ENCODE data around the gene OTX1. TPM values are rescaled to one million over a fixed set of nuclear protein-coding genes. Genes with fewer than 3 reads are reported as not detected.

Gene OTX1
- total RNA-seq, 1 experiment from 2014 or later = 13.1 TPM

- Histone ChIP-seq H3K4me1 (ENCODE audit: control insufficient read depth in 1 of 2, insufficient read depth in 2 of 2, low read length in 2 of 2) (peaks cover 4 to 18% of the 10 kb centered on the region in 2 experiments; a peak in 2 of 4 replicates), H3K9ac (ENCODE audit: low read length) (peak overlapping the region; percentile 98), H2AFZ (ENCODE audit: low read depth, low read length, poor library complexity, severe bottlenecking) (no peak overlapping the region), H3K9me2 (ENCODE audit: insufficient read depth) (no peaks in the 10 kb centered on the region), H3K27ac (ENCODE audit: low read depth, low read length) (no peak overlapping the region; the same call in 1 of the 2 replicates), H3K36me3 (ENCODE audit: control insufficient read depth in 1 of 2, insufficient read depth in 2 of 2, low read length in 2 of 2) (peaks cover 4 to 9% of the 10 kb centered on the region in 2 experiments; a peak in 2 of 4 replicates), H4K20me1 (ENCODE audit: insufficient read depth) (no peaks in the 10 kb centered on the region), H3K27me3 (ENCODE audit: insufficient read depth, low read length) (no peaks in the 10 kb centered on the region), H3K4me3 (replicated peaks in 1 of 2; ENCODE audit: low read depth in 1 of 2, low read length in 2 of 2) (peak overlapping the region; percentile 97 to 99), H3K9me3 (ENCODE audit: control insufficient read depth in 1 of 2, insufficient read depth in 1 of 2, low read depth in 1 of 2, low read length in 2 of 2) (no peaks in the 10 kb centered on the region), H3K79me2 (ENCODE audit: insufficient read depth, low read length) (peaks cover 13% of the 10 kb centered on the region; the same call in 1 of the 2 replicates), H3K4me2 (ENCODE audit: low read length) (peak overlapping the region; percentile 98)
- no TSS peak for BruUV-seq (replicated peaks)
- CTCF ChIA-PET = no interaction called here
- no peak for DNase-seq (ENCODE audit: low read depth, low spot score)
- no peak for TF ChIP-seq SP1 (IDR thresholded peaks at IDR 0.05; ENCODE audit: low read depth)
- no peak for TF ChIP-seq ZFX (IDR thresholded peaks at IDR 0.05)
- TF ChIP-seq EGR1 (IDR thresholded peaks at IDR 0.05; ENCODE audit: low read depth) = no peak
- no peak for TF ChIP-seq SRF (IDR thresholded peaks at IDR 0.05; ENCODE audit: low read depth)
- no peak for TF ChIP-seq JUND (IDR thresholded peaks at IDR 0.05)
- no peak for TF ChIP-seq TCF7L2 (IDR thresholded peaks at IDR 0.05; ENCODE audit: borderline replicate concordance, extremely low read depth, insufficient read depth, insufficient read length)
- TF ChIP-seq RAD21 (IDR thresholded peaks at IDR 0.05; ENCODE audit: low read depth) = no peak
- TF ChIP-seq CEBPB (IDR thresholded peaks at IDR 0.05; ENCODE audit: low read depth) = no peak
- TF ChIP-seq, protein P1, sequence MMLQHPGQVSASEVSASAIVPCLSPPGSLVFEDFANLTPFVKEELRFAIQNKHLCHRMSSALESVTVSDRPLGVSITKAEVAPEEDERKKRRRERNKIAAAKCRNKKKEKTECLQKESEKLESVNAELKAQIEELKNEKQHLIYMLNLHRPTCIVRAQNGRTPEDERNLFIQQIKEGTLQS (IDR thresholded peaks at IDR 0.05) = no peak
- no peak for TF ChIP-seq CBX3 (IDR thresholded peaks at IDR 0.05; ENCODE audit: low read depth)
- no peak for TF ChIP-seq YY1 (IDR thresholded peaks at IDR 0.05; ENCODE audit: extremely low read depth, insufficient replicate concordance, low read depth, low read length)
- TF ChIP-seq, protein P2, sequence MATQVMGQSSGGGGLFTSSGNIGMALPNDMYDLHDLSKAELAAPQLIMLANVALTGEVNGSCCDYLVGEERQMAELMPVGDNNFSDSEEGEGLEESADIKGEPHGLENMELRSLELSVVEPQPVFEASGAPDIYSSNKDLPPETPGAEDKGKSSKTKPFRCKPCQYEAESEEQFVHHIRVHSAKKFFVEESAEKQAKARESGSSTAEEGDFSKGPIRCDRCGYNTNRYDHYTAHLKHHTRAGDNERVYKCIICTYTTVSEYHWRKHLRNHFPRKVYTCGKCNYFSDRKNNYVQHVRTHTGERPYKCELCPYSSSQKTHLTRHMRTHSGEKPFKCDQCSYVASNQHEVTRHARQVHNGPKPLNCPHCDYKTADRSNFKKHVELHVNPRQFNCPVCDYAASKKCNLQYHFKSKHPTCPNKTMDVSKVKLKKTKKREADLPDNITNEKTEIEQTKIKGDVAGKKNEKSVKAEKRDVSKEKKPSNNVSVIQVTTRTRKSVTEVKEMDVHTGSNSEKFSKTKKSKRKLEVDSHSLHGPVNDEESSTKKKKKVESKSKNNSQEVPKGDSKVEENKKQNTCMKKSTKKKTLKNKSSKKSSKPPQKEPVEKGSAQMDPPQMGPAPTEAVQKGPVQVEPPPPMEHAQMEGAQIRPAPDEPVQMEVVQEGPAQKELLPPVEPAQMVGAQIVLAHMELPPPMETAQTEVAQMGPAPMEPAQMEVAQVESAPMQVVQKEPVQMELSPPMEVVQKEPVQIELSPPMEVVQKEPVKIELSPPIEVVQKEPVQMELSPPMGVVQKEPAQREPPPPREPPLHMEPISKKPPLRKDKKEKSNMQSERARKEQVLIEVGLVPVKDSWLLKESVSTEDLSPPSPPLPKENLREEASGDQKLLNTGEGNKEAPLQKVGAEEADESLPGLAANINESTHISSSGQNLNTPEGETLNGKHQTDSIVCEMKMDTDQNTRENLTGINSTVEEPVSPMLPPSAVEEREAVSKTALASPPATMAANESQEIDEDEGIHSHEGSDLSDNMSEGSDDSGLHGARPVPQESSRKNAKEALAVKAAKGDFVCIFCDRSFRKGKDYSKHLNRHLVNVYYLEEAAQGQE (IDR thresholded peaks at IDR 0.05; ENCODE audit: low read depth) = no peak
- TF ChIP-seq, protein P3, sequence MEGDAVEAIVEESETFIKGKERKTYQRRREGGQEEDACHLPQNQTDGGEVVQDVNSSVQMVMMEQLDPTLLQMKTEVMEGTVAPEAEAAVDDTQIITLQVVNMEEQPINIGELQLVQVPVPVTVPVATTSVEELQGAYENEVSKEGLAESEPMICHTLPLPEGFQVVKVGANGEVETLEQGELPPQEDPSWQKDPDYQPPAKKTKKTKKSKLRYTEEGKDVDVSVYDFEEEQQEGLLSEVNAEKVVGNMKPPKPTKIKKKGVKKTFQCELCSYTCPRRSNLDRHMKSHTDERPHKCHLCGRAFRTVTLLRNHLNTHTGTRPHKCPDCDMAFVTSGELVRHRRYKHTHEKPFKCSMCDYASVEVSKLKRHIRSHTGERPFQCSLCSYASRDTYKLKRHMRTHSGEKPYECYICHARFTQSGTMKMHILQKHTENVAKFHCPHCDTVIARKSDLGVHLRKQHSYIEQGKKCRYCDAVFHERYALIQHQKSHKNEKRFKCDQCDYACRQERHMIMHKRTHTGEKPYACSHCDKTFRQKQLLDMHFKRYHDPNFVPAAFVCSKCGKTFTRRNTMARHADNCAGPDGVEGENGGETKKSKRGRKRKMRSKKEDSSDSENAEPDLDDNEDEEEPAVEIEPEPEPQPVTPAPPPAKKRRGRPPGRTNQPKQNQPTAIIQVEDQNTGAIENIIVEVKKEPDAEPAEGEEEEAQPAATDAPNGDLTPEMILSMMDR (IDR thresholded peaks at IDR 0.05 in 2 of 3, conservative IDR thresholded peaks at IDR 0.05 in 1 of 3; ENCODE audit: borderline replicate concordance in 1 of 3, insufficient read depth in 1 of 3, low read depth in 2 of 3, low read length in 2 of 3) = no peak
- TF ChIP-seq POLR2A (IDR thresholded peaks at IDR 0.05; ENCODE audit: borderline replicate concordance, extremely low read depth, insufficient read depth, insufficient read length) = no peak
- TF ChIP-seq EZH2phosphoT487 (IDR thresholded peaks at IDR 0.05; ENCODE audit: borderline replicate concordance) = no peak
- TF ChIP-seq, protein P4, sequence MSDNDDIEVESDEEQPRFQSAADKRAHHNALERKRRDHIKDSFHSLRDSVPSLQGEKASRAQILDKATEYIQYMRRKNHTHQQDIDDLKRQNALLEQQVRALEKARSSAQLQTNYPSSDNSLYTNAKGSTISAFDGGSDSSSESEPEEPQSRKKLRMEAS (IDR thresholded peaks at IDR 0.05) = no peak
- intact Hi-C loops (cut with micrococcal nuclease) = no loop called here
- RAD21 ChIA-PET (ENCODE audit: low non-redundant PET in 1 of 2, low total read pairs in 2 of 2, uncharacterized antibody in 2 of 2, unreplicated experiment in 2 of 2) = no interaction called here
- POLR2A ChIA-PET = no interaction called here
- ATAC-seq = no peak
Measured at GRCh38 chr2:63051795-63052333, 1.2 kb downstream of the OTX1 start.
